ENCODE data around the gene BTBD9. TPM values are rescaled to one million over a fixed set of nuclear protein-coding genes. Genes with fewer than 3 reads are reported as not detected.

The BTBD9 gene
- total RNA-seq, 2 donors from 2014 or later, result 15.3 to 23.6 TPM

- Histone ChIP-seq H3K9me3 (no peaks in the 10 kb centered on the region), H3K4me3 (no peak overlapping the region), H3K36me3 (no peaks in the 10 kb centered on the region), H3K27me3 (no peaks in the 10 kb centered on the region), H3K4me1 (no peaks in the 10 kb centered on the region), H3K27ac (no peak overlapping the region), H3K9ac (ENCODE audit: low read depth in 2 of 2, low read length in 2 of 2) (no peak overlapping the region)
- DNase-seq, result no peak
- intact Hi-C loops (cut with DNase I), result no loop called here
- TF ChIP-seq, protein P1, sequence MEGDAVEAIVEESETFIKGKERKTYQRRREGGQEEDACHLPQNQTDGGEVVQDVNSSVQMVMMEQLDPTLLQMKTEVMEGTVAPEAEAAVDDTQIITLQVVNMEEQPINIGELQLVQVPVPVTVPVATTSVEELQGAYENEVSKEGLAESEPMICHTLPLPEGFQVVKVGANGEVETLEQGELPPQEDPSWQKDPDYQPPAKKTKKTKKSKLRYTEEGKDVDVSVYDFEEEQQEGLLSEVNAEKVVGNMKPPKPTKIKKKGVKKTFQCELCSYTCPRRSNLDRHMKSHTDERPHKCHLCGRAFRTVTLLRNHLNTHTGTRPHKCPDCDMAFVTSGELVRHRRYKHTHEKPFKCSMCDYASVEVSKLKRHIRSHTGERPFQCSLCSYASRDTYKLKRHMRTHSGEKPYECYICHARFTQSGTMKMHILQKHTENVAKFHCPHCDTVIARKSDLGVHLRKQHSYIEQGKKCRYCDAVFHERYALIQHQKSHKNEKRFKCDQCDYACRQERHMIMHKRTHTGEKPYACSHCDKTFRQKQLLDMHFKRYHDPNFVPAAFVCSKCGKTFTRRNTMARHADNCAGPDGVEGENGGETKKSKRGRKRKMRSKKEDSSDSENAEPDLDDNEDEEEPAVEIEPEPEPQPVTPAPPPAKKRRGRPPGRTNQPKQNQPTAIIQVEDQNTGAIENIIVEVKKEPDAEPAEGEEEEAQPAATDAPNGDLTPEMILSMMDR (IDR thresholded peaks at IDR 0.05), result no peak
Measured at GRCh38 chr6:38588631-38589366, 50.9 kb downstream of the BTBD9 start.

GRCh38 chr6:38587766-38588362, 51.9 kb downstream of the BTBD9 start:
- H3K9ac ChIP-seq (ENCODE audit: low read depth in 2 of 2, low read length in 2 of 2), result no peak overlapping the region
- TF ChIP-seq, protein P1 (IDR thresholded peaks at IDR 0.05), result no peak
- intact Hi-C loops (cut with DNase I), result no loop called here
- no peaks in the 10 kb centered on the region for H3K27me3 ChIP-seq
- no peak for DNase-seq
- H3K36me3 ChIP-seq, result no peaks in the 10 kb centered on the region
- H3K4me1 ChIP-seq, result no peaks in the 10 kb centered on the region
- H3K4me3 ChIP-seq, result no peak overlapping the region
- H3K27ac ChIP-seq, result no peak overlapping the region
- no peaks in the 10 kb centered on the region for H3K9me3 ChIP-seq

DNA sequence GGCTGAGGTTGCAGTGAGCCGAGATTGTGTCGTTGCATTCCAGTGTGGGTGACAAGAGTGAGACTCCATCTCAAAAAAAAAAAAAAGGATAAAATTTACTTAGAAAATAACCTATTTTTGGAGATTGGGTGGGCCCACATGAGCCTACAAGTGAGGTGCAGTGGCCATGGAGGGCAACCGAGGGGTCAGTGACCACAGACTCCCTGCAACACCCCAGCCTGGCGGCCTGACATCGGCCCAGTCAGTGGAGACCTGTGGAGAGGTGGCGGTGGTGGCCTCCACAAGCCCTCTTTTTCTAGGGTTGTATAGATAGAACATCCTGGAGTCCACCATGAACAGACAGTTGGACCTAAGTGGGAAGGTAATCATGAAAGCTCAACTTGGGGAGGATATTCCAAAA, 52.7 kb downstream of the BTBD9 start:
- Histone ChIP-seq H3K4me1 (no peaks in the 10 kb centered on the region), H3K9ac (ENCODE audit: low read depth in 2 of 2, low read length in 2 of 2) (no peak overlapping the region), H3K9me3 (no peaks in the 10 kb centered on the region), H3K4me3 (no peak overlapping the region), H3K36me3 (no peaks in the 10 kb centered on the region), H3K27me3 (no peaks in the 10 kb centered on the region), H3K27ac (no peak overlapping the region)
- intact Hi-C loops (cut with DNase I), result no loop called here
- no peak for DNase-seq
- TF ChIP-seq, protein P1 (IDR thresholded peaks at IDR 0.05), result no peak

DNA sequence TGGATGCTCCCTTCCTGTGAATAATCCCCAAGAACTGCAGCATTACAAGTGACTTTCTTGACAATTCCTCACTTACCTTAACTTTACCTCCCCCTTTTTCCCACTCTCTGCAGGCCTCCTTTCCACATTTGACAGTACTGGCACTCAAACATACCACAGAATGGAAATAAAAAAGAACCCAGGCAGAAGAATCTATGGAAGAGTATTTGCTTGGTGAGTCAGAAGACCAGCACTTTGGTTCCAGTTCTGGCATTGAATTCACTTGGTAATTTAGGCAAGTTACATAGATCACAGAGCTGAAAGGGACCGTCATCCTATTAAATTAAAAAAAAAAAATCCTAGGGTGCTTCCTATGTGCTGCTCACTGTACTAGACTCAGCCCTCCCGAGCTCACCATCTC, 55.0 kb downstream of the BTBD9 start:
- intact Hi-C loops (cut with DNase I), result no loop called here
- no peaks in the 10 kb centered on the region for H3K27me3 ChIP-seq
- DNase-seq, result no peak
- no peaks in the 10 kb centered on the region for H3K36me3 ChIP-seq
- H3K27ac ChIP-seq, result no peak overlapping the region
- H3K4me1 ChIP-seq, result no peaks in the 10 kb centered on the region
- TF ChIP-seq, protein P1 (IDR thresholded peaks at IDR 0.05), result no peak
- no peak overlapping the region for H3K4me3 ChIP-seq
- H3K9me3 ChIP-seq, result no peaks in the 10 kb centered on the region
- no peak overlapping the region for H3K9ac ChIP-seq (ENCODE audit: low read depth in 2 of 2, low read length in 2 of 2)

GRCh38 chr6:38583523-38583922, 56.2 kb downstream of the BTBD9 start:
- Histone ChIP-seq H3K36me3 (no peaks in the 10 kb centered on the region), H3K27ac (no peak overlapping the region)
- intact Hi-C loops (cut with DNase I), result no loop called here

More at GRCh38 chr6:38583523-38583922, 56.2 kb downstream of the BTBD9 start:
- TF ChIP-seq, protein P1 (IDR thresholded peaks at IDR 0.05), result no peak
- H3K4me3 ChIP-seq, result no peak overlapping the region
- H3K4me1 ChIP-seq, result no peaks in the 10 kb centered on the region
- DNase-seq, result no peak
- no peaks in the 10 kb centered on the region for H3K27me3 ChIP-seq
- H3K9me3 ChIP-seq, result no peaks in the 10 kb centered on the region
- H3K9ac ChIP-seq (ENCODE audit: low read depth in 2 of 2, low read length in 2 of 2), result no peak overlapping the region

All from colonic mucosa (tissue), 4 donors.